Heart left ventricle (tissue), 13 donors: ENCODE measurements around the gene MYO19.

Experiments
- POLR2A ChIP-seq, 2 donors: fragments of 450-650 bp; IDR thresholded peaks; one replicate each; pipeline ENCODE4 v1.6.1; 2017; ENCODE audit warnings: antibody characterized with exemption in 2 of 2, mild to moderate bottlenecking in 2 of 2, moderate library complexity in 2 of 2
- TF ChIP-seq, protein P1 (sequence below), 12 donors: fragments of 200-600 bp; sonication (generic) in 4 of 12; IDR thresholded peaks; one replicate each; pipeline versions ENCODE4 v1.5.0 to v1.8.0; 2018 to 2022; ENCODE audit warnings: antibody characterized with exemption in 12 of 12, mild to moderate bottlenecking in 5 of 12
- donor health status: ischemic (EF 13 %, LVEDD 7.1; RV severe dilation, severe dysfunction).
- donor health status: DM: no; HTN: yes; CAD: no.
- donor health status: DM: no; HTN: no; CAD: no.
- donor health status: ischemic (EF 25% LVEDD 6.9; RV normal size, moderate dysfunction).
- donor health status: ischemic (EF 25% LVEDD 5.7; RV mildly dilated, moderate dysfunction).
- donor health status: ischemic (EF 35%, LVEDD 5.7; RV mildly dilated, moderate dysfunction).
- donor health status: nonischemic (EF 11% LVEDD 7.7; RV severe dilation, severe dysfunction).
- donor health status: DM: yes; HTN: yes; CAD: no.
- donor health status: PGD.
- donor health status: ischemic (EF 29% LVEDD 5.4; RV normal size, mild dysfunction).
- donor health status: nonischemic (EF 23%, LVEDD 6.1; RV moderate dilation, normal function).

DNA sequence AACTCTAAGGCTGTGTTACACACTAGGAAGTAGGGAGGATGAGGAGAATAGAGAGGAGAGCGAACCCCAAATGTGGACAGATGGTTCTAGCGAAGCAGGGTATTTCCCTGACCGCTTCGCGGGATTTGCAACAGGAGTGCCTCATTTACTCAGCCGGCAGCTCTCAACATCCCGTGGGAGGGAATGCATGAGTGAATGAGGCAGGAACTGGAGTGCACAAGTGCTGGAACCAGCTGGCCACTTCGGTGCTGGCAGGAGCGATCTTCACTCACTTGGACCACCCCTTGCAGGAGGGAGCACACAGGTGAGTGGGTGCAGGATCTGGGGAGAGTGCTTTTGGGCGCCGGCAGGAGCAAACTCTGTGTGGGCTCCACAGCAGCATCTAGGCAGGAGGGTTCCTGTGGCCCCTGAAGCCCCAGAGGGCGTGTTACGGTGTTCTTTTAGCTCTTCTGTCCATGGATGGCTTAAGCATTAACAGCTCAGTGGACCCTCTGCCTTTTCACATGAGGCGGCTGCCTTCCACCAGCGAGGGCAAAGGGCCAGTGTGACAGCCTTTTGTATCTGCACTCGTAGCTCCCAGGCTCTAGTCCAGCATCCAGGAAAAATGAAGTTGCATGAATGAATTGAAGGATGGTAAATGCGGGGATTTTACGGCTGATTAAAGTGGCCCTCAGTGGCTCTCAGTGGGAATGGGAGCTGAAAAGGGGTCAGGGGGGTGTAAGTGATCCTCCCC is 65.6 kb downstream of the MYO19 start:
- TF ChIP-seq, protein P1, sequence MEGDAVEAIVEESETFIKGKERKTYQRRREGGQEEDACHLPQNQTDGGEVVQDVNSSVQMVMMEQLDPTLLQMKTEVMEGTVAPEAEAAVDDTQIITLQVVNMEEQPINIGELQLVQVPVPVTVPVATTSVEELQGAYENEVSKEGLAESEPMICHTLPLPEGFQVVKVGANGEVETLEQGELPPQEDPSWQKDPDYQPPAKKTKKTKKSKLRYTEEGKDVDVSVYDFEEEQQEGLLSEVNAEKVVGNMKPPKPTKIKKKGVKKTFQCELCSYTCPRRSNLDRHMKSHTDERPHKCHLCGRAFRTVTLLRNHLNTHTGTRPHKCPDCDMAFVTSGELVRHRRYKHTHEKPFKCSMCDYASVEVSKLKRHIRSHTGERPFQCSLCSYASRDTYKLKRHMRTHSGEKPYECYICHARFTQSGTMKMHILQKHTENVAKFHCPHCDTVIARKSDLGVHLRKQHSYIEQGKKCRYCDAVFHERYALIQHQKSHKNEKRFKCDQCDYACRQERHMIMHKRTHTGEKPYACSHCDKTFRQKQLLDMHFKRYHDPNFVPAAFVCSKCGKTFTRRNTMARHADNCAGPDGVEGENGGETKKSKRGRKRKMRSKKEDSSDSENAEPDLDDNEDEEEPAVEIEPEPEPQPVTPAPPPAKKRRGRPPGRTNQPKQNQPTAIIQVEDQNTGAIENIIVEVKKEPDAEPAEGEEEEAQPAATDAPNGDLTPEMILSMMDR (IDR thresholded peaks at IDR 0.05): no peak
- no peak for TF ChIP-seq POLR2A (IDR thresholded peaks at IDR 0.05)
